Skeletal muscle tissue (tissue), 4 donors: ENCODE measurements around the gene COA1. TPM values are rescaled to one million over a fixed set of nuclear protein-coding genes. Genes with fewer than 3 reads are reported as not detected.

Experiments
- H3K27ac ChIP-seq: one replicate; pipeline ENCODE4 v1.7.0; 2013; ENCODE audit warnings: mild to moderate bottlenecking, low read depth, low read length, inconsistent platforms
- H3K27me3 ChIP-seq, 3 donors: one replicate each; pipeline ENCODE4 v1.7.0; 2013; ENCODE audit warnings: low read length in 3 of 3; ENCODE audit not compliant: control insufficient read depth in 3 of 3, insufficient read depth in 3 of 3
- H3K36me3 ChIP-seq, 3 donors: one replicate each; pipeline ENCODE4 v1.7.0; 2013; ENCODE audit warnings: low read length in 3 of 3; ENCODE audit not compliant: control insufficient read depth in 3 of 3, insufficient read depth in 3 of 3
- H3K4me1 ChIP-seq, 3 donors: one replicate each; pipeline ENCODE4 v1.7.0; 2013; ENCODE audit warnings: low read length in 3 of 3, mild to moderate bottlenecking in 3 of 3; ENCODE audit not compliant: control insufficient read depth in 3 of 3, insufficient read depth in 3 of 3
- H3K4me3 ChIP-seq, 3 donors: one replicate each; pipeline ENCODE4 v1.7.0; 2013; ENCODE audit warnings: low read length in 3 of 3
- H3K9ac ChIP-seq, 3 donors: one replicate each; pipeline ENCODE4 v1.7.0; 2013; ENCODE audit warnings: low read length in 3 of 3, mild to moderate bottlenecking in 3 of 3, moderate library complexity in 2 of 3, low read depth in 1 of 3
- H3K9me3 ChIP-seq, 3 donors: one replicate each; pipeline ENCODE4 v1.7.0; 2013; ENCODE audit warnings: low read length in 3 of 3; ENCODE audit not compliant: control insufficient read depth in 3 of 3
- total RNA-seq: library from RNA; depleted of rRNA; stranded (reverse); fragments of >200 nt; gene quantifications from one replicate; pipeline ENCODE4 v1.2.3, GENCODE V29; 2014
- donor health status: Osteomylitis.

Gene COA1
- total RNA-seq, 1 donor from 2014 or later: 57.9 TPM

DNA sequence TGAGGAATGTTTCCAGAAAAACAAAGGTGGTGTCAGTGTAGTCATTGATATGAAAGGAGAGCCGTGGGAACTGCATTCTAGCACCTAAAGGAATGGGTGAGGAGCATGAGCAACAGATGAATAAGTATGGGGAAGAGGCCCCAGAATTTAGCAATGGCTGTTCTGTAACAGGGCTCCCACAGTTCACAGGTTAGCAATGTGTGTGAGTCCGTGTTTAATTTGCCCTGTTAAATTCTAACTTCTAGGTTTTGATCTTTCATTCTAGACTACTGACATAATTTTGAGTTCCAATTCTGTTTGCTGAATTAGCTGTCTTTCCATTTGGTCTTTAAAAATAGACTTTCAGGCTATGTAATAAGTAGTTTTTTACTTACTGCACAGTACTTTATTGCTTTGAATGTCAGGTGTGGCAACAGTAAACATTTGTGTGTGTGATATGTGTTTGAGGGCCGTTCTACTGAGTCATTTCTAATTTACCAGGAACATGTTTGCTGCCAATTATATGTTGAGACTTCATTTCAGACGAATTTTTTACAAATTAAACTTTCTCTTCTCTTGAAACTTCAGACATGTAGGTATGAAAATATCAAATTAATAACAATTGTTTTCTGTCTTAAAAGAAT is 137.7 kb downstream of the COA1 start:
- no peak overlapping the region for H3K27ac ChIP-seq
- no peaks in the 10 kb centered on the region for H3K9me3 ChIP-seq
- H3K4me3 ChIP-seq: no peak overlapping the region
- H3K9ac ChIP-seq: no peak overlapping the region
- H3K27me3 ChIP-seq: no peaks in the 10 kb centered on the region
- peaks cover 0 to 4% (median 0%) of the 10 kb centered on the region in 3 donors for H3K36me3 ChIP-seq
- peaks cover 0 to 5% (median 4%) of the 10 kb centered on the region in 3 donors for H3K4me1 ChIP-seq

DNA sequence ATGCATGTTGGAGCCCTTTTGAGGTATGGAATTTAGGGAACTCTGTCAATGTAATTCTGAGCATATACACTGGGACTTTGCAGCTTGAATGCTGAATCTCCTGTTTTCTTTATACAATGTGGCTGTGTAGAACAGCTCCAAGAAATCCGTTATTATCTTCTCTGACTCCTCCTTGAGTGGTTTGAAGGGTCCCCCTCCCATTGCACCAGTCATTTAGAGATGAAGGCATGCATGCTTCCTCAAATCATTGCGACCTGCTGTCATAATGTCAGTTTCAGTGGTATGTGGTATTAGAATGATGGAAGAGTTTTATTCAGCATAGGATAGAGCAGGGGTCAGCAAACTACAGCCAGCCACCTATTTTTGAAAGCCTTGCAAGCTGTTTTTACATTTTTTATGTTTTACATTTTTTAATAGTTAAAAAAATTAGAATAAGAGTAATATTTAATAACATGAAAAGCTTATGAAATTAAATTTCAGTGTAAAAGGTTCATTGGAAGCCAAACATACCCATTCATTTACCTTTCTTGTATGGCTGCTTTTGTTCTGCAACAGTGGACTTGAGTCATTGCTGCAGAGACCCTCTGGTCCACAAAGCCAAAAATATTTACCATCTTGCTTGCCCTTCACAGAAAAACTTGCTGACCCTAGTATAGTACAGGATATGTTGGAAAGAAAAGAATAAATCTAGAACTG is 138.3 kb downstream of the COA1 start:
- no peak overlapping the region for H3K4me3 ChIP-seq

DNA sequence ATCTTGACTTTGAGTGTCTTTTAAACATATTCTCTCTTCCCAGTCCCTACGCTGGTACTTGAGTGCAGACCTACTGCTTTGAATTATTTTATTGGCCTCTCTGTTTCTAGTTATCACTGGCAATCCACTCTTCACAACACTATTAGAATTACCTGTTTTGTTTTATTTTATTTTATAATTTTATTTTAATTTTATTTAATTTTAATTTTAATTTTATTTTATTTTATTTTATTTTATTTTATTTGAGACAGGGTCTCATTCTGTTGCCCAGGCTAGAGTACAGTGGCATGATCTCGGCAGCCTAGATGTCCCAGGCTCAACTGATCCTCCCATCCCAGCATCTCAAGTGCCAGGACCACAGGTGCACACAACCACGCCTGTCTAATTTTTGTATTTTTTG is 139.6 kb downstream of the COA1 start:
- Histone ChIP-seq H3K9ac (no peak overlapping the region), H3K27me3 (no peaks in the 10 kb centered on the region), H3K27ac (no peak overlapping the region), H3K9me3 (no peaks in the 10 kb centered on the region), H3K36me3 (no peaks in the 10 kb centered on the region), H3K4me1 (peaks cover 2 to 9% (median 5%) of the 10 kb centered on the region in 3 donors), H3K4me3 (no peak overlapping the region)

More for the DNA sequence above, 138.3 kb downstream of the COA1 start:
- Histone ChIP-seq H3K36me3 (no peaks in the 10 kb centered on the region), H3K27me3 (no peaks in the 10 kb centered on the region), H3K9ac (no peak overlapping the region), H3K27ac (no peak overlapping the region), H3K4me1 (peaks cover 0 to 5% (median 4%) of the 10 kb centered on the region in 3 donors), H3K9me3 (no peaks in the 10 kb centered on the region)

Other genes with a start within 250 kb of the COA1 start
- gene STK17A, start 146.4 kb downstream of the COA1 start, total RNA-seq: 11.0 TPM
- gene BLVRA, start 29.2 kb upstream of the COA1 start, total RNA-seq: 27.7 TPM
- 55.8 TPM for gene MRPS24, start 140.0 kb upstream of the COA1 start, total RNA-seq
- gene URGCP, start 177.1 kb upstream of the COA1 start, total RNA-seq: 28.2 TPM
- gene UBE2D4, start 196.9 kb upstream of the COA1 start, total RNA-seq: 8.9 TPM